HG02981 (cell line): ENCODE measurements around the gene AKAP6.

Experiments used
- ATAC-seq: cut with Tn5 transposase; IDR thresholded peaks from one replicate; pipeline ENCODE4 v1.9.1; 2021; ENCODE audit warnings: mild to moderate bottlenecking, moderate library complexity; ENCODE audit not compliant: unreplicated experiment

The AKAP6 gene

GRCh38 chr14:32602699-32603098 lies 273.6 kb downstream of the AKAP6 start:
- ATAC-seq = no peak

DNA sequence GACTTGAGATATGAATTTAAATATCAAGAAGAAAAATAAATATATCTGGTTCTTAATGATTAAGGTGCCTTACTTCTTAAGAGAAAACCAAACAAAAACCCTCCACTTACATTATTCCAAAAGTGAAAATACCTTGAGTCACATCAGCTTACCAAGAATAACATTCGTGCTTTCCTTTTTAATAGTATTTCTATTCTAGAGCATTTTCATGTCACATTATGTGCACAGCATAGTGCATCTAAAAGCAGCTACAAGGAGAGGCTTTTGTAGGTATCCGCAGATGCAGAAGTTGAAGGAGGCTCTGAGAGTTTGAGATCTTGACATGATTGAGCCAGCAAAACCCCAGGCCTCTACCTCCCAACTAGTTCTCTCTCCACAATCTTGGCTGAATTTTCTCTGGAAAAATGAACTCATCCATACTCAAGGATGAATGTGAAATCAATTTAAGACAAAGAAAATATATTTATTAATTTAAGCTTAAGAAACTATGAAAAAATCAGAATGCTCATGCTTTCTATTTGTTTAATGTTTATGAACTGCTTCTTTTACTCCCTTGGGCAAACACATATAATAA lies 275.0 kb downstream of the AKAP6 start:
- no peak for ATAC-seq

DNA sequence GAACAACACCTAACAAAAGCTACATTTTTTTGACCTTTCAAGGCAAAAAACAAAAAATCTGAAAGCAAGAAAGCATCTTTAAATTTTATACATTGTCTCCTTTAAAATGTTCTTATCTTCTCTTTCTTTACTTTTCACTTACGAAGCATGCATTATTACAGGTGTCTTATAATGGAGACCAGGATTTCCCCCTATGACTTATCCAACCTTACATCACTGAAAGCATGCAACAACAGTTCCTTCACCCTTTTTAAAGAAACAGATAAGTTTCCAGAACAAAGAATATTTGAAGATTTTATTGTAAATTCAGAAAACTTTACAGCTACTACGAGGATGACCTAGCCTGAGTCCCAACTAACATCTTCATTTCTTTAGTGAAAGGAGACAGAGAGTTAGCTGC lies 277.2 kb downstream of the AKAP6 start:
- ATAC-seq = no peak

GRCh38 chr14:32607399-32607798 lies 278.3 kb downstream of the AKAP6 start:
- no peak for ATAC-seq

DNA sequence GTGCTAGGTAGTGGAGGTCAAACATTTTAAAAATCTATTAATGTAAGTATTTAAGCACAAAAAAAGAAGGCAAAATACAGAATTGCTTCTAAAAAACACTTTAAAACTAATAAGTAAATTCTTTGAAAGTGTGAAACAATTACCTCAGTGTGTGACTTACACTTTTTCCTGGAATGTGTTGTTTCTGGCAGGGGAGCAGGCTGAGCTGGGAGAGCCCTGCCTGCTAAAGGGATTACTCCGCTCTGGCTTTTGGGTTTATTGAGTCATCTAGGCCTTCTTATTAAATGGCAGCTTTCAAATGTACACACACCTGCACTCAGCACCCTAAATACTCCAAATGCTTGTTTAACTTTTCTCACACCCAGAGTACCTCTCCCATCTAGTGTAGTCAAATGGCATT lies 279.8 kb downstream of the AKAP6 start:
- ATAC-seq = no peak

- no peak for ATAC-seq
Observed at GRCh38 chr14:32609388-32609787, 280.3 kb downstream of the AKAP6 start.

- ATAC-seq = no peak
Observed at GRCh38 chr14:32611752-32612151, 282.7 kb downstream of the AKAP6 start.

DNA sequence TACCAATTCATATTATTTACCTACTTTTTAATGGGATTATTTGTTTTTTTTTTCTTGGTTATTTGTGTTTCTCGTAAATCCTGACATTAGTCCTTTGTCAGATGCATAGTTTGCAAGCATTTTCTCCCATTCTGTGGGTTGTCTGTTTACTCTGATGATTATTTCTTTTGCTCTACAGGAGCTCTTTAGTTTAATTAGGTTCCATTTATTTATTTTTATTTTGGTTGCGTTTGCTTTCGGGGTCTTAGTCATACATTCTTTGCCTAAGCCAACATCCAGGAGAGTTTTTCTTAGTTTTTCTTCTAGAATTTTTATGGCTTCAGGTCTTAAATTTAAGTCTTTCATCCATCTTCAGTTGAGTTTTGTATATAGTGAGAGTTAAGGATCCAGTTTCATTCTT lies 289.9 kb downstream of the AKAP6 start:
- no peak for ATAC-seq

- no peak for ATAC-seq
Observed at GRCh38 chr14:32620303-32620702, 291.2 kb downstream of the AKAP6 start.

- no peak for ATAC-seq
Observed at GRCh38 chr14:32620724-32621123, 291.6 kb downstream of the AKAP6 start.

DNA sequence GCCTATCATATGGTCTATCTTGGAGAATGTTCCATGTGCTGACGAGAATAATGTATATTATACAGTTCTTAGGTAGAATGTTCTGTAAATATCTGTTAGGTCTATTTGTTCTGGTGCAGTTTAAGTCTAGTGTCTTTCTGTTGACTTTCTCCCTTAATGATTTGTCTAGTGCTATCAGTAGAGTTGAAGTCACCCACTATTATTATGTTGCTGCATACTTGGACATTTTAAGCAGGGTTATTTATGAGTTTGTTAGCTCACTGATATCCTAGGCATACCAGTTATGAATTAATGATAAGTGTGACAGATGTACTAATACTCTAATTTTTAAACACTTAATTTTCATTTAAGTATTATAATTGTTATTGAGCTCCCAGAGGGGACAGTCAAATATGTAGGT lies 292.5 kb downstream of the AKAP6 start:
- ATAC-seq = no peak

- no peak for ATAC-seq
Observed at GRCh38 chr14:32622742-32623141, 293.6 kb downstream of the AKAP6 start.

DNA sequence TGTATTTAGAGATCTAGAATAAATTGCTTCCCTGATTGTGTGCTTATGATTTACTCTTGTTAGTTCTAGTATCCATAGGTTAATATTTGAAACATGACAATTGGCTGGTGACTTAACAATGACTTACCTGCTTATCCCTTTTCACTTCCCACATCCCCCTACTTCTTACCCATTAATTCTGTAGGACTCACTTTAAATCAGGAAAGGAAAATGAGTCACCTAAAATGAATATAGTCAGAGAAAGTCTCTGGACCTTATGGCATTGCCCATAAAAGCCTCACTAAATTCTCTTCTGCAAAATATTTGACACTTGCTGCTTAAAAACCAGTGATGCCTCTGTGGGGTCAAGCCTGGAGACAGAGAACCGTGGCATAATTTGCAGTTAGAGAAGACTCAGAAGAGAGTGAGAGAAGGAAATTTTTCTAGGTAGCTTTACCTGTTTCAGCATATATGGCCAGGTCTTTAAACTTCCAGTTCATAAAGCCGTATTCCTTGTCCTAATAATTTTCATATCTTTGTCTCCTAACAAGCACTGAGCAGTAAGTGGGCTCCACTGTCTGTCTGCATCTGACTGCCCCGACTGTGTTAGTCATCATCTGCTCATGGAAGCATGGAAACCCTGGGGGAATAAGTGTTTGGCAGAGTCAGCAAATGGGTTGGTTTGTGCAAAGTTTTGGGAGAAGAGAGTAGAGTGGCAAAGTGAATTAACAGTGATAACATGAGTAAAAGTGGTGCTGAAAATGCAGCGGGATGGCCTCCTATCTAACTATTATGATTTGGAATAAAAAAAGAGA lies 294.4 kb downstream of the AKAP6 start:
- no peak for ATAC-seq

- ATAC-seq = no peak
Observed at GRCh38 chr14:32625211-32625610, 296.1 kb downstream of the AKAP6 start.

GRCh38 chr14:32627545-32628298 lies 298.6 kb downstream of the AKAP6 start:
- ATAC-seq = no peak

GRCh38 chr14:32629236-32629635 lies 300.1 kb downstream of the AKAP6 start:
- ATAC-seq = no peak

DNA sequence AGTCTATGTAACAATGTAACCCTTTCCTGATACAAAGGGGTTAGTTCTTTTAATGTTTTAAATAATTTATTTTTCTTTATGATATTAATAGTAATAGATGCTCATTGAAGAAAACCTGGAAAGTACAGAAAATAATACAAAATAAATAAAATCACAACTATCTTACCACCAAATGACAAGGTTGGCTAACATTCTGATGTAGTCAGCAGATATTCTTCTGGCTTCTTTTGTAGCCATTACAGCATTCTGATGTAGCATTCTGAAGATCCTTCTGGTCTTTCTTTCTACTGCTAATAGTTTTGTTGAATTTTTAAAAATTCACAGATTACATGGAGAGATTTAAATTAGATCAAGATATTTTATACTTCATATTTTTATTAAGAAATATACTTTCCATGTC lies 301.6 kb downstream of the AKAP6 start:
- no peak for ATAC-seq

GRCh38 chr14:32633224-32633859 lies 304.2 kb downstream of the AKAP6 start:
- ATAC-seq = no peak

GRCh38 chr14:32633930-32634329 lies 304.8 kb downstream of the AKAP6 start:
- no peak for ATAC-seq

DNA sequence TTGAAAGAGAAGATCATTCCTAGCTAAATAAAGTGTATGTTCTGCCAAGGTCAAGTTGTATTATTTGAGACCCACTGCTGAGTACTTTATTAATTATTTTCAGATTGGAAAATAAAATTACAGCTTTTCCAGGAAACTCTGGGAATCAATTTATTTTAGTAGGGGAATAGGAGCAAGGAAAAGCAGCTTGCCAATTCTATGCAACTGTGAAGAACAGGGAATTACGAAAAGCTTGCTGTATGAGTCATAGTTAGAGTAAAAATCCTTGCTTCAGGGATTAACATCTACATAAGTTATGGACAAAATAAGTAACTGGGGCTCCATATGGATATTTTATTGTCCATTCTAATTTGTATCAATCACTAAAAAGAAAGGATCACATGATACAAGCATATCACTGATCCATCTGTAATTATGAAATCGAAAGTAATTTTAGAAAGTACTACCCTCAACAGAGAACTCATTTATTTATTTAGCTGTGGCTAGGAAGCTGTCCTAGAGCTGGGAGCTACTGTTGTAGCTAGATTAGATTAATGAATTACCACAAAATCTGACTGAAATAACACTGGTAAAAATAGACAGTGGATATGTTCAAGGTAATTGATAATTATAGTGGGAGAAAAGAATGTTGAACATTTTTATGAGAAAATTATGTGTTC lies 306.1 kb downstream of the AKAP6 start:
- no peak for ATAC-seq

- ATAC-seq = no peak
Observed at GRCh38 chr14:32637582-32637981, 308.5 kb downstream of the AKAP6 start.
